Measurements from ENCODE around the gene PSMA5.

GRCh38 chr1:109388208-109388711, 38.0 kb downstream of the PSMA5 start:
- TF ChIP-seq, protein P1, sequence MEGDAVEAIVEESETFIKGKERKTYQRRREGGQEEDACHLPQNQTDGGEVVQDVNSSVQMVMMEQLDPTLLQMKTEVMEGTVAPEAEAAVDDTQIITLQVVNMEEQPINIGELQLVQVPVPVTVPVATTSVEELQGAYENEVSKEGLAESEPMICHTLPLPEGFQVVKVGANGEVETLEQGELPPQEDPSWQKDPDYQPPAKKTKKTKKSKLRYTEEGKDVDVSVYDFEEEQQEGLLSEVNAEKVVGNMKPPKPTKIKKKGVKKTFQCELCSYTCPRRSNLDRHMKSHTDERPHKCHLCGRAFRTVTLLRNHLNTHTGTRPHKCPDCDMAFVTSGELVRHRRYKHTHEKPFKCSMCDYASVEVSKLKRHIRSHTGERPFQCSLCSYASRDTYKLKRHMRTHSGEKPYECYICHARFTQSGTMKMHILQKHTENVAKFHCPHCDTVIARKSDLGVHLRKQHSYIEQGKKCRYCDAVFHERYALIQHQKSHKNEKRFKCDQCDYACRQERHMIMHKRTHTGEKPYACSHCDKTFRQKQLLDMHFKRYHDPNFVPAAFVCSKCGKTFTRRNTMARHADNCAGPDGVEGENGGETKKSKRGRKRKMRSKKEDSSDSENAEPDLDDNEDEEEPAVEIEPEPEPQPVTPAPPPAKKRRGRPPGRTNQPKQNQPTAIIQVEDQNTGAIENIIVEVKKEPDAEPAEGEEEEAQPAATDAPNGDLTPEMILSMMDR (IDR thresholded peaks at IDR 0.05; ENCODE audit: poor library complexity) = no peak
- TF ChIP-seq EZH2 (IDR thresholded peaks at IDR 0.05; ENCODE audit: borderline replicate concordance) = no peak
- no peak for TF ChIP-seq EZH2phosphoT487 (IDR thresholded peaks at IDR 0.05; ENCODE audit: low read depth, severe bottlenecking, unreplicated experiment)
